Panc1 (cell line): Measurements from ENCODE around the gene CUL5.

Experiments used
- POLR2AphosphoS5 ChIP-seq: IDR thresholded peaks from 2 replicates; pipeline ENCODE4 v1.6.1; 2012; ENCODE audit warnings: mild to moderate bottlenecking, low read depth, low read length, moderate library complexity
- SIN3A ChIP-seq: IDR thresholded peaks from 2 replicates; pipeline ENCODE4 v1.6.1; 2012; ENCODE audit warnings: low read depth, mild to moderate bottlenecking, low read length, moderate library complexity, borderline replicate concordance; ENCODE audit not compliant: insufficient read depth
- TCF7L2 ChIP-seq: IDR thresholded peaks from 2 replicates; pipeline ENCODE4 v1.6.1; 2011; ENCODE audit warnings: mild to moderate bottlenecking, low read depth, low read length, inconsistent platforms
- TF ChIP-seq, protein P1 (sequence below): fragments of 450-650 bp; IDR thresholded peaks from 2 replicates; pipeline ENCODE4 v1.5.1; 2017; ENCODE audit warnings: mild to moderate bottlenecking
- TF ChIP-seq, protein P2 (sequence below), 2 experiments: IDR thresholded peaks; 2 replicates each; pipeline ENCODE4 v1.6.1; 2011 to 2012; ENCODE audit warnings: low read depth in 2 of 2, control low read depth in 1 of 2, low read length in 1 of 2, mild to moderate bottlenecking in 1 of 2, moderate library complexity in 1 of 2; ENCODE audit not compliant: insufficient read depth in 1 of 2

DNA sequence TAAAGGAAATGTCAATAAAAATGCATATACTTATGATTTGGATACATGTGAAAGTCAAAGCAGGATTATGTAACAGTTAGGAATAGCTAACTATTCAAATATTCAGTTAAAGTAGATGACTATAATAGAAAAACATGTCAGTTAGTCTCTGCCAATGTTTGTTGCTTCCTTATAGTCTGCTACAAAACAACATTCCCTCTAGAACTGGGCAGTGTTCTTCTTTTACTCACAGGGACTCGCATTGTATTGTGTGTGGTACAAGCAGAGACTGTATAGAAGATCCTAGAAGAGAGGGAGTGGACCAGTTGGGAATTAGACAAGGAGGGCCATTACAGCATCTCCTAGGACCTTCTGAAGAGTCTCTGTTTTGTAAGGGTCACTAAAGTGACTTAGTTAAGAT, 123.3 kb downstream of the CUL5 start:
- TF ChIP-seq, protein P1, sequence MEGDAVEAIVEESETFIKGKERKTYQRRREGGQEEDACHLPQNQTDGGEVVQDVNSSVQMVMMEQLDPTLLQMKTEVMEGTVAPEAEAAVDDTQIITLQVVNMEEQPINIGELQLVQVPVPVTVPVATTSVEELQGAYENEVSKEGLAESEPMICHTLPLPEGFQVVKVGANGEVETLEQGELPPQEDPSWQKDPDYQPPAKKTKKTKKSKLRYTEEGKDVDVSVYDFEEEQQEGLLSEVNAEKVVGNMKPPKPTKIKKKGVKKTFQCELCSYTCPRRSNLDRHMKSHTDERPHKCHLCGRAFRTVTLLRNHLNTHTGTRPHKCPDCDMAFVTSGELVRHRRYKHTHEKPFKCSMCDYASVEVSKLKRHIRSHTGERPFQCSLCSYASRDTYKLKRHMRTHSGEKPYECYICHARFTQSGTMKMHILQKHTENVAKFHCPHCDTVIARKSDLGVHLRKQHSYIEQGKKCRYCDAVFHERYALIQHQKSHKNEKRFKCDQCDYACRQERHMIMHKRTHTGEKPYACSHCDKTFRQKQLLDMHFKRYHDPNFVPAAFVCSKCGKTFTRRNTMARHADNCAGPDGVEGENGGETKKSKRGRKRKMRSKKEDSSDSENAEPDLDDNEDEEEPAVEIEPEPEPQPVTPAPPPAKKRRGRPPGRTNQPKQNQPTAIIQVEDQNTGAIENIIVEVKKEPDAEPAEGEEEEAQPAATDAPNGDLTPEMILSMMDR, result no peak
- TF ChIP-seq POLR2AphosphoS5 (no peak), TCF7L2 (no peak), SIN3A (no peak)
- TF ChIP-seq, protein P2, sequence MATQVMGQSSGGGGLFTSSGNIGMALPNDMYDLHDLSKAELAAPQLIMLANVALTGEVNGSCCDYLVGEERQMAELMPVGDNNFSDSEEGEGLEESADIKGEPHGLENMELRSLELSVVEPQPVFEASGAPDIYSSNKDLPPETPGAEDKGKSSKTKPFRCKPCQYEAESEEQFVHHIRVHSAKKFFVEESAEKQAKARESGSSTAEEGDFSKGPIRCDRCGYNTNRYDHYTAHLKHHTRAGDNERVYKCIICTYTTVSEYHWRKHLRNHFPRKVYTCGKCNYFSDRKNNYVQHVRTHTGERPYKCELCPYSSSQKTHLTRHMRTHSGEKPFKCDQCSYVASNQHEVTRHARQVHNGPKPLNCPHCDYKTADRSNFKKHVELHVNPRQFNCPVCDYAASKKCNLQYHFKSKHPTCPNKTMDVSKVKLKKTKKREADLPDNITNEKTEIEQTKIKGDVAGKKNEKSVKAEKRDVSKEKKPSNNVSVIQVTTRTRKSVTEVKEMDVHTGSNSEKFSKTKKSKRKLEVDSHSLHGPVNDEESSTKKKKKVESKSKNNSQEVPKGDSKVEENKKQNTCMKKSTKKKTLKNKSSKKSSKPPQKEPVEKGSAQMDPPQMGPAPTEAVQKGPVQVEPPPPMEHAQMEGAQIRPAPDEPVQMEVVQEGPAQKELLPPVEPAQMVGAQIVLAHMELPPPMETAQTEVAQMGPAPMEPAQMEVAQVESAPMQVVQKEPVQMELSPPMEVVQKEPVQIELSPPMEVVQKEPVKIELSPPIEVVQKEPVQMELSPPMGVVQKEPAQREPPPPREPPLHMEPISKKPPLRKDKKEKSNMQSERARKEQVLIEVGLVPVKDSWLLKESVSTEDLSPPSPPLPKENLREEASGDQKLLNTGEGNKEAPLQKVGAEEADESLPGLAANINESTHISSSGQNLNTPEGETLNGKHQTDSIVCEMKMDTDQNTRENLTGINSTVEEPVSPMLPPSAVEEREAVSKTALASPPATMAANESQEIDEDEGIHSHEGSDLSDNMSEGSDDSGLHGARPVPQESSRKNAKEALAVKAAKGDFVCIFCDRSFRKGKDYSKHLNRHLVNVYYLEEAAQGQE (IDR thresholded peaks at IDR 0.05; ENCODE audit: insufficient read depth in 1 of 2, low read depth in 2 of 2, low read length in 1 of 2), result no peak
